Neural progenitor cell (in vitro differentiated cells): ENCODE data around the gene ADCY5.

Experiments used
- CTCF ChIP-seq: fragments of 200-600 bp; sonication (generic); IDR thresholded peaks from 2 replicates; pipeline ENCODE4 v1.5.1; 2017; ENCODE audit warnings: antibody characterized with exemption, mild to moderate bottlenecking
- EZH2 ChIP-seq: fragments of 200-600 bp; sonication (generic); IDR thresholded peaks from 2 replicates; pipeline ENCODE4 v1.6.1; 2017; ENCODE audit warnings: antibody characterized with exemption, mild to moderate bottlenecking, moderate library complexity
- EZH2phosphoT487 ChIP-seq: fragments of 200-600 bp; sonication (generic); IDR thresholded peaks from 2 replicates; pipeline ENCODE4 v1.6.1; 2017; ENCODE audit warnings: antibody characterized with exemption

GRCh38 chr3:123335007-123335670 is 113.8 kb downstream of the ADCY5 start:
- TF ChIP-seq CTCF (no peak), EZH2 (no peak), EZH2phosphoT487 (no peak)
